Body of pancreas (tissue), 4 donors: ENCODE measurements around the gene SUGCT. TPM values are rescaled to one million over a fixed set of nuclear protein-coding genes. Genes with fewer than 3 reads are reported as not detected.
A peak's percentile ranks its signal among the peaks of the same experiment; 100 is the strongest.
"Not testable (repeated sequence)": the region's sequence is repeated elsewhere in the genome, so short reads cannot be mapped to it uniquely, and the experiment has no call there.

Experiments used
- ATAC-seq: fragments of 150-250 bp; one replicate; pipeline ENCODE4 v1.9.1; 2016
- DNase-seq, 4 donors: peaks; one replicate each; pipeline ENCODE4 v3.0.0-alpha.2; 2019
- H3K27ac ChIP-seq, 4 donors: fragments of 200-600 bp; sonication (generic); 1 replicate in 3 of 4; 2 replicates in 1 of 4; pipeline versions ENCODE4 v1.5.1 to v1.6.1; 2016 to 2019; ENCODE audit warnings: mild to moderate bottlenecking in 1 of 4, mixed read lengths in 1 of 4, moderate library complexity in 1 of 4
- H3K27me3 ChIP-seq, 2 donors: fragments of 200-600 bp; sonication (generic); one replicate each; pipeline ENCODE4 v1.6.0; 2016; ENCODE audit warnings: mild to moderate bottlenecking in 1 of 2
- H3K36me3 ChIP-seq, 2 donors: fragments of 200-600 bp; sonication (generic); replicated peaks in 1 of 2; 2 replicates each; pipeline ENCODE4 v1.5.1; 2016; ENCODE audit warnings: low read depth in 2 of 2; ENCODE audit not compliant: insufficient read depth in 1 of 2
- H3K4me1 ChIP-seq: fragments of 200-600 bp; sonication (generic); one replicate; pipeline ENCODE4 v1.6.0; 2016
- H3K4me3 ChIP-seq, 2 donors: fragments of 200-600 bp; sonication (generic); 1 replicate in 1 of 2; 2 replicates in 1 of 2; pipeline ENCODE4 v1.5.1; 2016 to 2019
- H3K9me3 ChIP-seq, 3 donors: fragments of 200-600 bp; sonication (generic); 1 replicate in 2 of 3; 2 replicates in 1 of 3; pipeline ENCODE4 v1.5.1; 2016
- POLR2A ChIP-seq, 3 donors: fragments of 450-650 bp; IDR thresholded peaks; one replicate each; pipeline ENCODE4 v1.6.1; 2016; ENCODE audit warnings: antibody characterized with exemption in 3 of 3, mild to moderate bottlenecking in 2 of 3
- WGBS, 2 donors: methylation state at CpG; one replicate each; pipeline ENCODE4 v1.1.5; 2017; 5-methylcytosine and 5-hydroxymethylcytosine counted together
- intact Hi-C: fragments of 100-400 bp; cut with DNase I; formaldehyde crosslinking; loops from one replicate; pipeline ENCODE4 v1.15.1; 2023
- total RNA-seq, 2 donors: library from RNA; depleted of rRNA; stranded (reverse); fragments of >200 nt; gene quantifications; one replicate each; pipeline ENCODE4 v1.1.0, GENCODE V29; 2016
- TF ChIP-seq, protein P1 (sequence below), 7 experiments: fragments of 450-650 bp in 4 of 7; fragments of 200-600 bp in 3 of 7; sonication (generic) in 3 of 7; IDR thresholded peaks; one replicate each; pipeline ENCODE4 v1.5.1; 2016 to 2019; ENCODE audit warnings: antibody characterized with exemption in 7 of 7

Gene SUGCT
- total RNA-seq, 2 donors from 2014 or later = 0.78 to 1.3 TPM

DNA sequence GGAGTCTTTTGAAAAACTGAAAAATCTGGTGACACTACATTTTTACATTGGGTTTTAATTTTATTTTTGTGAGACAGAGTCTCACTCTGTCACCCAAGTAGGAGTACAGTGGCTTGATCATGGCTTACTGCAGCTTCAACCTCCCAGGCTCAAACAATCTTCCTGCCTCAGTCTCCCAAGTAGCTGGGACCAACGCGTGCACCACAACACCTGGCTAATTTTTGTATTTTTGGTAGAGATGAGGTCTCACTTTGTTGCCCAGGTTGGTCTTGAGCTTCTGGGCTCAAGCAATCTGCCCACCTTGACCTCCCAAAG lies 11.9 kb upstream of the SUGCT start:
- no peak for ATAC-seq
- Histone ChIP-seq H3K27ac (no peak overlapping the region), H3K36me3 (no peaks in the 10 kb centered on the region), H3K9me3 (no peaks in the 10 kb centered on the region), H3K4me1 (peaks cover 12% of the 10 kb centered on the region), H3K27me3 (no peaks in the 10 kb centered on the region), H3K4me3 (no peak overlapping the region)
- intact Hi-C loops = no loop called here
- TF ChIP-seq, protein P1, sequence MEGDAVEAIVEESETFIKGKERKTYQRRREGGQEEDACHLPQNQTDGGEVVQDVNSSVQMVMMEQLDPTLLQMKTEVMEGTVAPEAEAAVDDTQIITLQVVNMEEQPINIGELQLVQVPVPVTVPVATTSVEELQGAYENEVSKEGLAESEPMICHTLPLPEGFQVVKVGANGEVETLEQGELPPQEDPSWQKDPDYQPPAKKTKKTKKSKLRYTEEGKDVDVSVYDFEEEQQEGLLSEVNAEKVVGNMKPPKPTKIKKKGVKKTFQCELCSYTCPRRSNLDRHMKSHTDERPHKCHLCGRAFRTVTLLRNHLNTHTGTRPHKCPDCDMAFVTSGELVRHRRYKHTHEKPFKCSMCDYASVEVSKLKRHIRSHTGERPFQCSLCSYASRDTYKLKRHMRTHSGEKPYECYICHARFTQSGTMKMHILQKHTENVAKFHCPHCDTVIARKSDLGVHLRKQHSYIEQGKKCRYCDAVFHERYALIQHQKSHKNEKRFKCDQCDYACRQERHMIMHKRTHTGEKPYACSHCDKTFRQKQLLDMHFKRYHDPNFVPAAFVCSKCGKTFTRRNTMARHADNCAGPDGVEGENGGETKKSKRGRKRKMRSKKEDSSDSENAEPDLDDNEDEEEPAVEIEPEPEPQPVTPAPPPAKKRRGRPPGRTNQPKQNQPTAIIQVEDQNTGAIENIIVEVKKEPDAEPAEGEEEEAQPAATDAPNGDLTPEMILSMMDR (IDR thresholded peaks at IDR 0.05) = no peak
- no peak for TF ChIP-seq POLR2A (IDR thresholded peaks at IDR 0.05)
- 95 to 100% methylated on average over 2 of the region's 2 CpGs for WGBS, 2 donors
- DNase-seq = no peak

- DNase-seq (peak in 1 of 4 donors; percentile 11), ATAC-seq (peak; percentile 64)
- peak overlapping the region; percentile 58 to 96 for H3K4me3 ChIP-seq
- no peak for TF ChIP-seq POLR2A (IDR thresholded peaks at IDR 0.05)
- TF ChIP-seq, protein P1 (IDR thresholded peaks at IDR 0.05) = no peak
- H3K9me3 ChIP-seq = no peaks in the 10 kb centered on the region
- peak overlapping the region; percentile 57 to 92 (median 90) for H3K27ac ChIP-seq
- intact Hi-C loops = no loop called here
- no peaks in the 10 kb centered on the region for H3K36me3 ChIP-seq
- 0 to 1% methylated on average over 32 to 36 of the region's 36 CpGs for WGBS, 2 donors
- peaks cover 31% of the 10 kb centered on the region for H3K4me1 ChIP-seq
- no peaks in the 10 kb centered on the region for H3K27me3 ChIP-seq
These were observed 1.0 kb upstream of the SUGCT start for GRCh38 chr7:40133561-40134427.

DNA sequence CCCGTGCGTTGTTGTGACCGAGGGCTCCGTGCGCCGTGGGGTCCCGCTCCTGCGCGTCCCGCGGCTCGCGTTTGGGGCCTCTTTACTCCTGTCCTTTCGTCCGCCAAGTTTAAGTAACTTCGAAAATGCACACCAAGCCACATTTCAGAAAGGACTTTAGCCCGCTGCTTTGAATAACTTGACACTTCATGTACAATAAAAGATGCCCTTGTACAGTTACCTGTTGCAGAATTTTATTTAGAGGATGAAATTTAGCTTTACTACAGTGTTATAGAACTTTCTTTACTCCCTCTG lies 459 bp downstream of the SUGCT start:
- no peak for TF ChIP-seq POLR2A (IDR thresholded peaks at IDR 0.05)
- TF ChIP-seq, protein P1 (IDR thresholded peaks at IDR 0.05) = no peak
- Histone ChIP-seq H3K9me3 (no peaks in the 10 kb centered on the region), H3K4me3 (peak overlapping the region in 1 of 2 donors; percentile 96), H3K27me3 (no peaks in the 10 kb centered on the region), H3K36me3 (no peaks in the 10 kb centered on the region), H3K27ac (peak overlapping the region; percentile 57 to 92 (median 90)), H3K4me1 (peaks cover 31% of the 10 kb centered on the region)
- ATAC-seq (no peak), DNase-seq (no peak)
- 0 to 3% methylated on average over 4 to 17 of the region's 17 CpGs for WGBS, 2 donors
- intact Hi-C loops = no loop called here

GRCh38 chr7:40137563-40137962 lies 2.8 kb downstream of the SUGCT start:
- no peak for ATAC-seq
- Histone ChIP-seq H3K27ac (no peak overlapping the region), H3K9me3 (no peaks in the 10 kb centered on the region), H3K4me1 (peaks cover 15% of the 10 kb centered on the region), H3K27me3 (no peaks in the 10 kb centered on the region), H3K4me3 (no peak overlapping the region), H3K36me3 (no peaks in the 10 kb centered on the region)
- no peak for DNase-seq
- intact Hi-C loops = no loop called here
- TF ChIP-seq POLR2A (IDR thresholded peaks at IDR 0.05) = no peak
- TF ChIP-seq, protein P1 (IDR thresholded peaks at IDR 0.05) = no peak
- 87 to 91% methylated on average over 2 of the region's 2 CpGs for WGBS, 2 donors

DNA sequence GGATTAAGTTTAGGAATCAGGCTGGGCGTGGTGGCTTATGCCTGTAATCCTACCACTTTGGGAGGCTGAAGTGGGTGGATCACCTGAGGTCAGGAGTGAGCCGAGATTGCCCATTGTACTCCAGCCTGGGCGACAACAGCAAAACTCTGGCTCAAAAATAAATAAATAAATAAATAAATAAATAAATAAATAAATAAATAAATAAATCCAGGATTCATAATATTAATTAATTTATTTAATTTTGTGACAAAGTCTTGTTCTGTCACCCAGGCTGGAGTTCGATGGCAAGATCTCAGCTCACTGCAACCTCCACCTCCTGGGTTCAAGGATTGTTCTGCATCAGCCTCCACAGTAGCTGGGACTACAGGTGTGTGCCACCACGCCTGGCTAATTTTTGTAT lies 4.2 kb downstream of the SUGCT start:
- H3K9me3 ChIP-seq = no peaks in the 10 kb centered on the region
- no peak overlapping the region for H3K4me3 ChIP-seq
- H3K27ac ChIP-seq = no peak overlapping the region
- H3K4me1 ChIP-seq = peaks cover 5% of the 10 kb centered on the region
- intact Hi-C loops = no loop called here
- TF ChIP-seq POLR2A (IDR thresholded peaks at IDR 0.05) = no peak
- TF ChIP-seq, protein P1 (IDR thresholded peaks at IDR 0.05) = no peak
- ATAC-seq (no peak), DNase-seq (no peak)
- H3K27me3 ChIP-seq = no peaks in the 10 kb centered on the region
- H3K36me3 ChIP-seq = no peaks in the 10 kb centered on the region
- 93% methylated on average over 5 of the region's 5 CpGs for WGBS, 2 donors

DNA sequence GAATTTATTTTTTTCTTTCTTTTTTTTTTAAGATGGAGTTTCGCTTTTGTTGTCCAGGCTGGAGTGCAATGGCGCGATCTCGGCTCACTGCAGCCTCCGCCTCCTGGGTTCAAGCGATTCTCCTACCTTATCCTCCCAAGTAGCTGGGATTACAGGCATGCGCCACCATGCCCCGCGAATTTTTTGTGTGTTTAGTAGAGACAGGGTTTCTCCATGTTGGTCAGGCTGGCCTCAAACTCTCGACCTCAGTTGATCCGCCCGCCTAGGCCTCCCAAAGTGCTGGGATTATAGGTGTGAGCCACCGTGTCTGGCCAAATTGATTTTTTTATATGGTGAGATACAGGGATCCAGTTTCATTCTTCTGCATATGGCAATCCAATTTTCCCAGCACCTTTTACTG lies 5.1 kb downstream of the SUGCT start:
- ATAC-seq = not testable (repeated sequence)

DNA sequence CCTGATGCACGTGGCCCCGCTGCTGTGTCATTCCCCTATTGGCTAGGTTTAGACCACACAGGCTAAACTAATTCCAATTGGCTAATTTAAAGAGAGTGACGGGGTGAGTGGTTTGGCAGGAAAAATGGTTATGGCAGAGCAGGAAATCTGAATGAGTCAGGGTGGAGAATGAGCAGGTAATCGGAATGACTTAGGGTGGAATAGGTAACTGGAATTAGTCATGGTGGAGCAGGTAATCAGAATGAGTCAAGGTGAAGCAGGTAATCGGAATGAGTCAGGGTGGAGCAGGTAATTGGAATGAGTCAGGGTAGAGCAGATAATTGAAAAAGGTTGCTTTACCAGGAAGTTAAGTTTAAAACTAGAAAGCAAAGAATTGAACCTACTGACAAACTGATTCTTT lies 7.1 kb downstream of the SUGCT start:
- WGBS, 2 donors = 90 to 93% methylated on average over 5 of the region's 5 CpGs
- H3K27me3 ChIP-seq, ATAC-seq, DNase-seq, H3K36me3 ChIP-seq, intact Hi-C loops, H3K27ac ChIP-seq, H3K4me3 ChIP-seq, H3K9me3 ChIP-seq, H3K4me1 ChIP-seq: not testable (repeated sequence)

More for the DNA sequence above, 5.1 kb downstream of the SUGCT start:
- H3K4me1 ChIP-seq, DNase-seq, H3K9me3 ChIP-seq, H3K4me3 ChIP-seq, intact Hi-C loops, H3K36me3 ChIP-seq, H3K27ac ChIP-seq, H3K27me3 ChIP-seq: not testable (repeated sequence)
- 92 to 98% methylated on average over 13 of the region's 13 CpGs for WGBS, 2 donors
